GM18520 (cell line): Measurements from ENCODE around the gene PIGS.
"Not testable (repeated sequence)": the region's sequence is repeated elsewhere in the genome, so short reads cannot be mapped to it uniquely, and the experiment has no call there.

Experiments
- ATAC-seq: cut with Tn5 transposase; IDR thresholded peaks from one replicate; pipeline ENCODE4 v1.9.1; 2021; ENCODE audit not compliant: unreplicated experiment

PIGS gene

GRCh38 chr17:28532050-28532960, 39.0 kb downstream of the PIGS start:
- ATAC-seq: no peak

GRCh38 chr17:28530926-28531325, 40.4 kb downstream of the PIGS start:
- no peak for ATAC-seq

- ATAC-seq: no peak
Observed at GRCh38 chr17:28530250-28530649, 41.1 kb downstream of the PIGS start.

GRCh38 chr17:28529013-28529400, 42.3 kb downstream of the PIGS start:
- ATAC-seq: no peak

- no peak for ATAC-seq
Observed at GRCh38 chr17:28528327-28529012, 42.9 kb downstream of the PIGS start.

GRCh38 chr17:28527859-28528258, 43.5 kb downstream of the PIGS start:
- no peak for ATAC-seq

GRCh38 chr17:28527181-28527681, 44.1 kb downstream of the PIGS start:
- no peak for ATAC-seq

- no peak for ATAC-seq
Observed at GRCh38 chr17:28526381-28526780, 44.9 kb downstream of the PIGS start.

- ATAC-seq: no peak
Observed at GRCh38 chr17:28524476-28525424, 46.6 kb downstream of the PIGS start.

GRCh38 chr17:28523876-28524275, 47.4 kb downstream of the PIGS start:
- ATAC-seq: no peak

GRCh38 chr17:28523186-28523585, 48.1 kb downstream of the PIGS start:
- ATAC-seq: no peak

GRCh38 chr17:28522281-28522680, 49.0 kb downstream of the PIGS start:
- ATAC-seq: not testable (repeated sequence)

GRCh38 chr17:28521311-28522085, 49.8 kb downstream of the PIGS start:
- no peak for ATAC-seq

GRCh38 chr17:28520687-28521086, 50.6 kb downstream of the PIGS start:
- ATAC-seq: no peak

- no peak for ATAC-seq
Observed at GRCh38 chr17:28519236-28519635, 52.1 kb downstream of the PIGS start.

- ATAC-seq: no peak
Observed at GRCh38 chr17:28518578-28518977, 52.7 kb downstream of the PIGS start.

GRCh38 chr17:28518132-28518531, 53.2 kb downstream of the PIGS start:
- no peak for ATAC-seq

- ATAC-seq: no peak
Observed at GRCh38 chr17:28515518-28515917, 55.8 kb downstream of the PIGS start.

- no peak for ATAC-seq
Observed at GRCh38 chr17:28514561-28515002, 56.7 kb downstream of the PIGS start.

GRCh38 chr17:28513476-28513875, 57.8 kb downstream of the PIGS start:
- no peak for ATAC-seq
